HG03342 (cell line): ENCODE data around the gene ARHGAP4.

Experiments used
- ATAC-seq: cut with Tn5 transposase; IDR thresholded peaks from one replicate; pipeline ENCODE4 v1.9.1; 2021; ENCODE audit warnings: mild to moderate bottlenecking, moderate library complexity; ENCODE audit not compliant: unreplicated experiment

ARHGAP4 gene

DNA sequence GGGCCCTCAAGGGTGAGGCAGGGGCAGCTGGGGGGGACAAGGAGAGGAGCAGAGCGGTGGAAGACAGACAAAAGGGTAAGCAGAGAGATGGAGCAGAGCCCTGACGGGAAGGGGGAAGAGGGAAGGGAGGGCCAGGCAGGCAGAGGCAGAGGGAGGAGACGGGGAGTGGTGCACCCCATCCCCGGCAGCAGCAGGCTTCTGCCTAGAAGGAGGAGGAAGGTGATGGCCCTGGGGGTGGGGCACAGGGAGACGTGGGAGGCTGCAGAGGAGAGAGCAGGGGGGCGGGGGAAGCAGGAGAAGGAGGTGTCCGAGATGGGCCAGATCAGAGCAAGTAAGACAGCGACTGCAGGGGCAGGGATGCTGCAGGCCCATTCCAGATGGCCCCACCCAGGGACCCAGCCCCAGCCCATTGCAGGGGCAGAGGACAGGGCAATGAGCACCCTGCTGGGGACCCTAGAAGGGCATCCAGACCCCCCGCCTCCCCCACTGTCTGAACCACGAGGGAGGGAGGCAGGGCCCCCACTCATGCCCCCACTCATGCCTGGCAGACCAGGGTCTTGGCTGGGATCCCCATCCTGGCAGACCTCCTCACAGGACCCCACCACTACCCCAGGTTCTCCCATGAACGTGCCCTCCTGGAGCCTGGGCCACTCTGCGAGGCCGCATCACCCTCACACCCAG is 42.8 kb downstream of the ARHGAP4 start:
- ATAC-seq, result no peak

DNA sequence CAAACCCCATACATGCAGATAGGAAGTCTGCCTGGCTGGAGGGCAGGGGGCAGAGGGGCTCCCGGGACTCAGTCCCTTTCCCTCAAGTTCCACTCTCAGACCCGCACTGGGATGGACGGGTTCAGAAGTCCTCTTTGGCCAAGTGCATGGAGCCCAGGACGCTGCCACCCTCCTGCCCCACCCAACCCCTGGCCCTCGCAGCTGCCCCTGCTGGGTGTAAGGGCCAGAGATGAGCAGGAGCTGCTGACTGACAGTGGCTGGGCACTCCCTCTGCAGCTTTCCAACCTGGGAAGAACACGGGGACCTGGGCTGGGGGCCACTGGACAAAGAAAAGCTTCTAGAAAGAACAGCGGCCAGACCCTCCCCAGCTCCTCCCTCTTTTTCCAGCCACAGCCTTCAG is 43.5 kb downstream of the ARHGAP4 start:
- no peak for ATAC-seq

DNA sequence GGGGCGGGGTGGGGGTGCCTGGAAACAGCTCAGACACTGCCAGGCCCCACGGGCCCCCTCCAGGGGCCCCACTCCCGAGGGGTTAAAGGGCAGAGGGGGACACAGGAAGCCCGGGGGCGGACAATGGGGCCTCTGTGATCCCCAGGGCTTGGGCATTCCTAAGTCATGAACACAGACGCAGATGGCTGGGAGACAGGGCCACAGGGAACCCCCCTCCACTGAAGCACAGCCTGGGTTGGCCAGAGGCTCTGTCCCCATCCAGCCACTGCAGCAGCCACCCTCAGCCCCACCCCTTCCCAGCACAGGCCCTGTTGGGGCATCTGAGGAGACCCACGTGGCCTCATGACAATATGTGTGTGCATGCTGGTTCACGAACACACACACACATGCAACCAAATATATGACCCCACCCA is 44.0 kb downstream of the ARHGAP4 start:
- no peak for ATAC-seq

DNA sequence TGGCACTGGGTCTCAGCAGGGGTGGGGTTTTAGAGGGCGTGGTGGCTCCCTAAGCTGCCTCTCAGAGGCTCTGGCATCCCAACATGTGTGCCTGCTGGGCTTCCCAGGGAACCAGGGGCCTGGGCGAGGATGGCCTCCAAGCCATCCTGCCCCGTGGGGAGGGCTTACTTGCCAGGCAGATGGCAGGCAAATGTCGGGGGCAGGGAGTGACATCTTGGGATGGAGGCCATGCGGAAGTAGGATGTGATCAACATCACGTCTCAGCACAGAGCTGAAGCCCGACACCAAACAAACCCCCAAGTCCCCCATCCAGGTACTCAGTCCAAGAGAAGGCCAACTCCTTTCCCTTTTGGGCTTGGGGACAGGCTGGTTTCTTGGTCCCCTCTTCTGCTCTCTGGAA is 44.8 kb downstream of the ARHGAP4 start:
- ATAC-seq, result no peak

DNA sequence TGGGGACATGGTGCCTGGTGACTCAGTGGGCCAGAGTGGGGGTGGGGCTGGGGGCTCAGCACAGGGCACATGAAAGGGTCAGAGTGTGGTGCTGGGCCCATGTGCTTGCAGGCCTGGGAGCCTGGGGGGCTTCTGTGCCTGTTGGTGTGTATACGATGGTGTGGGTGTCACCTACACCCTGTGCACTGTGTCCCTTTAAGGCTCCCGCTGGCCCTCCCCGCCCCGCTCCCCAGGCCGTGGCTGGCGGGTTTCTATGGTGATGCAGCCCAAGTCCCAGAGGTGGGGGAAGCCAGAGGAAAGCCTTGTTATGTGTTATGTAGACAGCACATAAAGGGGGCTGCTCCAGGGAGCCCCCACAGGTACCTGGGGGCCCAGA is 45.6 kb downstream of the ARHGAP4 start:
- no peak for ATAC-seq

DNA sequence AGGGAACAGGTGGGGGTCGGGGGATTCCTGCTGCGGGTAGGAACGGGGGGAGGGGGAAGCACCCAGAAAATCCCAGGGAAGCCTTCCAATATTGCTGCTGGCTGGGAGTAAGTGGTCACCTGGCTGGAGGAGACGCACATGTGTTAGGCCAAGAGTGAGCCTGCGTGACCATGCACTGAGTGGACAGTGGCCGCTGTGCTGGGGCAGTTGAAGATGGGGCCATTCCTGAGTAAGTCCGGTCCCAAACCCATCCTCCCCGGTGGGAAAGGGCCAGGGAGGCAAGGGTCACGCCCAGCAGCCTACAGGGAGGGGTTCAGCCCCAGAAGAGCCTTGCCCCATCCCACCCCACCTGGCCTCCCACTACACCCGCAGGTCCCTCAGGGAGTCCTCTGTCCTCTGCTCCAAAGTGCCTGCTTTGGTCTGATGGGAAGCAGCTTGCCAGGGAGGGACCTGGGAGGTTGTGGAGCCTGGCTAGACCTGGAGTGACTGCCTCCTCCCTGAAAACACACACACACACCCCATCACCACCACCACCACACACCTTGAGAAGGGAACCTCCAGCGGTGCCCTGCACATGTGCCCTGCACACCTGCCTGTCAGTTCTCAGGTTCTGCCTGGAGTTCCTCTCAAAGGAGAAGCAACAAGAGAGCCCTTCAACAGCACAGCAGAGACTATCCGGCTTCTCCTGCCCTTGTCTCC is 46.2 kb downstream of the ARHGAP4 start:
- no peak for ATAC-seq

DNA sequence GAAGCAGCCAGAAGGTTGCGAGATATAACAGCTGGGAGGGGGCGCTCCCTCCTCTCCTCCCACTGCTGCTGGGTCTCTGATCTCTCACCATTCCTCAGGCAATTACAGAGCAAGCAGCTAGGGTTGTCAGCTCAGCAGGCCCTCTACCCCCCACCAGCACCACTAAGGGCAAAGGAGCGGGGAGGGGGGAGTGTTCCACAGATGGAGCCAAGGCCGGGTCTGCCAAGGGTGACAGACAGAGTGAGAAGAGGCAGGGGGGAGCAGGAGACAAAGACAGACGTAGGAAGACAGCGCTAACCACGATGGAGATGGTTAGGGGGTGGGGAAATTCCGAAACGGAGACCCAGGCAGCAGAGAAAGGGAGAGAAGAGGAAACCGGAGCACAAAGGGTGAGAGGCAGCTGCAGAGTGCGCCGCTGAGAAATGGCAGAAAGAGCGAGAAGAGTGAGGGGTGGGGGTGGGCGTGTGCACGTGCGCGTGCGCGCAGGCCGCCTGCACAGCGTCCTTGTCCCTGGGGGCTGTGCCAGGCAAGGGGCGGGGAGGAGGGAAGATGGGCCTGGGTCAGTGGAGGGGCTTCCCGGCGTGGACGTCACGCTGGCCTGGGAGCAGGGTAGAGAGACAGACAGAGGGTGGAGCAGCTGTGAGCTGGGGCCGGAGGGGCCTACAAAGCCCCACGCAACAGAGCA is 47.0 kb downstream of the ARHGAP4 start:
- no peak for ATAC-seq

DNA sequence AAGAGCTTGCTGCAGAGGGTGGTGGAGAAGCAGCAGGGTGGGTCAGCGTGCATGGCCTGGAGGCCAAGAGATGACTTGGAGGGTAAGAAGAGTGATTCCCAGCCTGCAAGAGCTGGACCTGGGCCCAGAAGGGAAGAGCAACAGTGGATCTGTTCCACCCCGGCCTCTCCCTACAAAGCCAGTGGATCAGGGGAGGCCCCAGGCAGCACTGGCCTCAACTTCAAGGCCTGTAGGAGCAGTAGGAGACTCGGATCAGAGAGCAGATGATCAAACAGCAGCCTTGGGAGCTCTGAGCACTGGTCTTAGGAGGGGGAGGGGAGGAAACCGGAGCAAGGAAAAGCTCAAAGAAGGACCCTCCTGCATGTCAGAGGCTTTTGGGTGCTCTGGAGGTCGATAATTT is 47.7 kb downstream of the ARHGAP4 start:
- no peak for ATAC-seq

DNA sequence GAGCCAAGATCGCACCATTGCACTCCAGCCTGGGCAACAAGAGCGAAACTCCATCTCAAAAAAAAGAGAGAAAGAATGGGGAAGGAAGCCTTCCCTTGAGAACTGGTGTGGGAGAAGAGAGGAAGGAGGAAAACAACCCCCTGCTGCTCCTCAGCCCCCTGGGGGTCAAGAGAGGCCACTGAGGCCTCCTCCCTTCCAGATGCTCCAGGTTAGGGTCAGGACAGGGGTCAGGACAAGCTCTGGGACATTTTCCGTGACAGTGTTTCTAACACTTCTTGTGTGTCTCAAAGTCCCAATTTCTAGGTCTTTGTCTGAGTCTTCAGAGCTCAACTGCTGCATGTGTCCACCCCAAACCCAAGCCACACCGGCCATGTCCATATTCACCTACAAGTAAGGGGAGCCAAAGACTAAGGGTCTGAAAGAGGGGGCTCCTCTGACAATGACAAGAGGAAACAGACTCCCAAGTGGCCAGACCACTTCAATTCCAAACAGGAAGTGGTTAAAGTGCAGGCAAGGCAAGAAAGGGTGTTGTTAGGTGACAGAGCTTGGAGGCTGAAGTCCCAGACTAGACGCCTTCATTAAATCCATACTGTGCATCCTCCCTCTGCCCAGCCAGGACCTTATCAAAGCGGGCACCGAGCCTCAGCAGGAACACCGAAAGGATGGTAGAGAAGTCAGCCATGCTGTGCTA is 48.3 kb downstream of the ARHGAP4 start:
- ATAC-seq, result no peak

DNA sequence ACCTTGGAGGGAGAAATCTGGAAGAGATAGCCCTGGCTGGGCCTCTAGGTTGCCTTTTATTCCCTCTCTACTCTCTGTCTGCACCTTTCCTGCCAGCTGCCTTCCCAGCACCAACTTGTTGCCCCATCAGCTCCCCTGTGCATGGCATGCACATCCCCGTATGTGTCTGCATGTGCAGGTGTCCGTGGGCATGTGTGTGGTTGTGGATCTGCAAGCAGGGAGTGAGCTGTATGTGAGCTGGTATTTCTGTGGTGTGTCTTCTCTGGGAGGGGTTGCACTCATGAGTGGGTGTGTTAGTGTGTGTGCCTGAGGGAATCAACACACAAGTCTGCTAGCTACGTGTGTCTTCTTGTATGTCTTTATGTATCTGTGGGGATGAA is 50.0 kb downstream of the ARHGAP4 start:
- no peak for ATAC-seq

DNA sequence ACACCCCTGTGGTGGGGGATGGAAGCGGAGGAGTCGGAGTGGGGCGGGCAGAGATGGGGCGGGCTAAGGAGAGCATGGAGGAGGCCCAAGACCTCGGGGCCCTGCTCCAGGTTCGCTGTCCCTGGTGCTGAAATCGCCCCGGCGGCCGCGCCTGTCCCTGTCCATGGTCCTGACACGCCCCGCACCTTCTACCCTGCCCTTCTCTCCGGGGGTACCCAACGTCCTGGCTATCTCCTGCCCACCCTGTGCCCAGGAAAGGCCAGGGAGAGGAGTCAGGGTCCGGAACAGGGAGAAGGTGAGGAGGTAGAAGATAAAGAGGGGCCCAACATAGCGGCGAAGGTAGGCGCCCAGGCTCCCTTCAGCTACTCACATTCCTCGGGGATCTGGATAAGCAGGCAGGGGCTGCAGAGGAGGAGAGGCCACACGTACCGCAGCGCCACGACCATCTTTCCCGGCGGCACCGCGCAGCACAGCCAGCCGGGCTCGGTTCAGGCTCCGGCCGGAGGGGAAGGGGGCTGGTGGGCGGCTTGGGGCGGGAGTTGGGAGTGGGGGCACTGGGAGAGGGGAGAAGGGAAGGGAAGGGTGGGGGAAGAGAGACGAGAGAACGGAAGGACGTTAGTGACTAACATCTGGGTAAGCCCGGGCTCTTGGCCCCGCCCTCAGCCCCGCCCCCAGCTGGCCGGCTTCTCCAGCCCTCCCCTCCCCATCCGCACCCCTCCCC is 50.5 kb downstream of the ARHGAP4 start:
- ATAC-seq, result no peak

DNA sequence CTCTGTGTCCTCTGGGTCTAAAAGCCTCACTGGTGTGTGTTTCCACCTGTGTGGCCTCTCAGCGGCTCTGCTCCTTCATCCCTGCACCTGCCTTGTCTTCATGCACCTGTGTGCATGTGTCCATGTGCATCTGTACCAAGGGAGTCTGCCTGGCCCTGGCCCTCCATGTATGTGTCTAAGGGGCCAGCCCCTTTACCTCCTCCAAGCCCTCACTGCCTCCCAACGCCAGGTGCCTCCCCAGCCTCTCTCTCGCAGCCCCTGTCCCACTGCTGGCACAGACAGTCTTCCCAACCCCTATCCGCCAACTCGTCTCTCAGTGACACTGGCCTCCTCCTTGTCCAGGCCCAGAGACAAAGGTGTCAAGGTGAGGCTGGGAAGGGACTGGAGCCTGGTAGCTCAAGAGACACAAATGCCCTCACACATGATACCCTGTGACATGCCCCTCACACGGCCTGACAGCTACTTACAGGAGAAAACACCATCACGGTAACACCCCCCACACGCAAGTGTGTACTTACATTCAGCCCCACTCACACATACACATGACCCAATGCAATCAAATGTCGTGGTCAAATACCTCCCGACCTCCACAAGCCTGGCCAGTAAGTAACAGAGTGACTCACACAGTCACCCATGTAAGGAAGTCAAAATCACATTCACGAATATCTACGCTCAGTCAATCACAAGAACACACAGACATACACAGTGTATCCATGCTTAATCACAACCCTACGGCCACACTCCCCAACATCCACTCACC is 51.5 kb downstream of the ARHGAP4 start:
- no peak for ATAC-seq

DNA sequence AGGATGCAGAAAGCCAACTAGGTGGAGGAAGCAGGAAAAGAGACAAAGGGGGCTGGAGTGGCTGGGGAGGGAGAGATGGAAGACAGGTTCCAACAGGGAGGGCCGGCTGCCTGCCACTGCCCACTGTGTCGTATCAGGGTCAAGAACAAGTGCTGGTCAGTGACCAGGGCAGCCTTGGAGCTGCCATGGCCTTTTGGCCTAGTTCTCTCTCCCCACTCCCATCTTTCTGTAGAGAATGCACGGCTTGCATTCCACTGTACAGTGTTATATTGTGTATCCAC is 52.0 kb downstream of the ARHGAP4 start:
- no peak for ATAC-seq

DNA sequence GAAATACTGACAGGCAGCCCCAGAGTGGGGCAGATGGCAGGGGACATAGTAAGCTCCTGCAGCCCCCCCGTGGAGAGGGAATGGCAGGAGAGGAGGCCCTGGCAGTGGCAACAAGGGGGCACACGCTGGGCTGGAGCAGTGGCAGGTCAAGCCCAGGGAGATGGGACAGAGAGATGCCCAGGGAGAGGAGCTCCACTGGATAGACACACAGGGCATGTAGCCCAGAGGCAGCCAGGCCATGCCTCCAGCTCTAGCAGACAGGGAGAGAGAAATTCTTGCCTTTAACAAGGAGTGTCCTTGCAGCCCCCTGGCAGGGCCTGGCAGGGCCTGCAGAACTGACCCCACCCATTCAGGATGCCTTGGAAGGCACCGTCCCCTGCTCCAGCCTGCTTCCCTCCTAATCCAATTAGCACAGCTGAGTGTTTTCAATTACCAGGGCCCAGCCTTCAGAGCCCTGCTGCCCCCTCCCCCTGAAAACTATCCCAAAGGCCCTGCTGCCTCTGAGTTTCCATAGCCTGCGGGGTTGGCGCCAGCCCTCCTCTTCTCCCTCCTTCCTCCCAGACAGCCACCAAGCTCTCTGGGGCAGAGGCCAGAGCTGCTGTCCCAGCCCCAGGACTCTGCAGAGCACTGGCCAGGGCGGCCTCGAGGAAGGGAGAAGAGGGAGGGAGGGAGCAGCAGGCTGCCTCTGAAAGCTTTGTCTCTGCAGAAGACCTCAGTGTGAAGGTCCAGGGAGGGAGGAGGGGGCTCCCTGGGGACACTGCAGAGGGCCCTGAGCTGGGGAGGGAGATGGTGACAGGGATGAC is 52.6 kb downstream of the ARHGAP4 start:
- ATAC-seq, result no peak

DNA sequence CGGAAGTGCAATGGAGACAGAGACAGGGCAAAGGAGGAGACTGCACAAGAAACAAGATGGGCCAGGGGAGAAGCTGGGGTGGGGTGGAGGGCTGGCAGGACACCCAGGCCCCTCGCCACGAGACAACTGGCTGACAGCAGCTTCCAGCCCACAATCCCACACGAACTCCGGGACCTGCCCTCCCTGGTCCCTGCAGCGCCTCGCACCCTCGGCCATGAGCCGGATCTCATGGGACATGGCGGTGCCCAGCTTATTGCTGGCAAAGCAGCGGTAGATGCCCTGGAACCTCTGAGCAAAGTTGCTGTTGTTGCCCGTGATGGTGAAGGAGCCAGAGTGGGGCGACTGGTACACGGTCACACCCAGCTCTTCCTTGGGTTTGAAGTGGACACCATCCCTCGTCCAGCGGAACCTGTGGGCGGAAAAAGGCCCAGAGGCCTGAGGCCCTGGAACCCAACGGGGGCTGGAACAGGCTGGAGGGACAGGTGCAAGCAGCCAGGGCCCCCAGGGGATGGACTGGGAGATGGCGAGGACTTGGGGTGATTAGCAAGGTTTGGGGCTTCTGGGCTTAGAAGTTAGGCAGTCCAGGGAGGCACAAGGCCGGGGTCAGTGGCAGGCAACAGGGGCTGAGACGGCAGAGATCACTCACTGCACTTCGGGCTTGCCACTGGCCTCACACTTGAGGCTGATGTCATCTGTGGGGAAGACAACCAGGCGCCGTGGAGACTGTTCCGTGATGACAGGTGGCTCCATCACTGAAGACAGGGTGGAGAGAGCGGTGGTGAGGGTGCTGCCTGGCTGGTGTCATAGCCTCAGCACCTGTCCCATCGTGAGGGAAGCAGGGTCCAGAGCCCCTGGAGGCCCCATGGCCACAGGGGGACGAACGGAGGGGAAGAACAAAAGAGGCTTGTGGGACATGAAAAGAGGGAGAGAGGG is 53.9 kb downstream of the ARHGAP4 start:
- ATAC-seq, result no peak

DNA sequence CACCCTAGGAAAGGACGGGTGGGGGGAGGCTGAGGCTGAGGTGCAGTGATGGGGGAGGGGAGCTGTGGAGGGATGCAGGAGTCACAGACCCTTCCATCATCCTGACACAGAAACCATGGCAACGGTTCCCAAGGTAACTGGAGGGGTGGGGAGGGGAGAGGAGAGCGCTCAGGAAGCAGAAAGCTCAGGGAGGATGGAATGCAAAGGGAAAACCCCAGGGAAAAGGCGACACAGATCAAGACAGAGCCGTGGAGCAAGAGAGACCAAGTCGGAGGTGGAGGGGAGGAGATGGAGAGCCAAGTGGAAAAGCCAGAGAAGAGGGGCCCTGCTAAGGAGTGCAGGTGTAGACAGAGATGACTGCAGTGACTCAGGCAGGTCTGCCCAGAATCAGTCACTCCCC is 54.6 kb downstream of the ARHGAP4 start:
- ATAC-seq, result no peak

DNA sequence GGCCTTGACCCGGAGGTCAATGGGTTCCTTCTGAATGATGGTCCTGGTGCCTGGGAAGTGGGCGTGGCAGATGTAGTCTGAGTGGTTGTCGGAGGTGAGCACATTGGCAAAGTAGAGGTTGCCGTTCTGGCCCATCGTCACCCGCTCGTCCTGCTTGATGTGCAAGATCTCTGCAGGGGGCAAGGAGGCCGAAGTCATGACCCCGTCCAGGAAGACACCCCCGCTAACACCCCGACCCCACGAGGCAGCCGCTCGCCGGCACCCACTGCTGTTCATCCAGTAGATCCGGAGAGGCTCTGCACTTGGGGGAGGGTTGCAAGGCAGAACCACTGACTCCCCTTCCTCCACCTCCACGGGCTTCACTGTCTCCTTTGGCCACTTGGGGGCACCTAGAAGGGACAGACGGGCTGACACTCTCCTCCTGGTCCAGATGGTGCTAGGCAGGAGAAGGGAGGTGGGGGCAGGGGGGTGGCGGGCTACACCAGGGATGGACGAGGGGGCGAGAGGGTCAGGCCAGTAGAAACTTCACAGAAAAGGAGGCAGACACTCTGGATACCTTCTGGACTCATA is 55.2 kb downstream of the ARHGAP4 start:
- no peak for ATAC-seq

DNA sequence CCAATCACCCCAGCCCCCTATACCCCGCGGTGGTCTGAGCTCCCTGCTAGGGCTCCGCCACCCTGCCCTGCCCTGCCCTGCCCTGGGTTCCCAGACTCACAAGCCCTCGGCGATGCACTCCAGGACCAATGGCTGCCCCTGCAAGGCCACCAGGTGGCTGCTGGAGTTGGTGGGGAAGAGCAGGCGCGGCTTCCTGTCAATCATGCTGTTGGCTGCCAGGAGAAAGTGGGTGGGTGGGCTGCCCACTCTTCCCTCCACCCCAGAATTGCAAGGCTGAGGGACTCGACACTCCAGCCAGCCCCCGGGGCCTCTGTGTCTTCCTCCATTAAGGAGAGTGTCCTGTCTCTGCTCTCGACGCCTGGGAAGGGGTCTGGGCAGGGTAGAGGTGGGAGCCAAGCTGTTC is 55.8 kb downstream of the ARHGAP4 start:
- no peak for ATAC-seq
